GM12891 (cell line): ENCODE data around the gene MAT2A.
A peak's percentile ranks its signal among the peaks of the same experiment; 100 is the strongest.
"Not testable (repeated sequence)": the region's sequence is repeated elsewhere in the genome, so short reads cannot be mapped to it uniquely, and the experiment has no call there.

Experiments
- DNase-seq: peaks from one replicate; pipeline ENCODE4 v3.0.0; 2011; ENCODE audit warnings: low spot score; ENCODE audit not compliant: insufficient read length
- FAIRE-seq: peaks from 2 replicates; lab custom pipeline; 2011; peaks lifted over from hg19 to GRCh38; lab: Jason Lieb, UNC
- PAX5 ChIP-seq: IDR thresholded peaks from 2 replicates; pipeline ENCODE4 v1.6.1; 2011; ENCODE audit warnings: low read length, moderate library complexity, mild to moderate bottlenecking; ENCODE audit not compliant: insufficient read depth, severe bottlenecking
- POLR2A ChIP-seq: IDR thresholded peaks from 2 replicates; pipeline ENCODE4 v1.6.1; 2011; ENCODE audit warnings: low read depth, low read length, control low read depth
- POLR2AphosphoS5 ChIP-seq: IDR thresholded peaks from 2 replicates; pipeline ENCODE4 v1.6.1; 2011; ENCODE audit warnings: low read depth, low read length, control low read depth
- POU2F2 ChIP-seq: IDR thresholded peaks from 2 replicates; pipeline ENCODE4 v1.6.1; 2011; ENCODE audit warnings: low read depth, mild to moderate bottlenecking, control low read depth, low read length, moderate library complexity
- SPI1 ChIP-seq: IDR thresholded peaks from 2 replicates; pipeline ENCODE4 v1.6.1; 2011; ENCODE audit warnings: low read depth, low read length, control low read depth
- TAF1 ChIP-seq: IDR thresholded peaks from 2 replicates; pipeline ENCODE4 v1.6.1; 2011; ENCODE audit warnings: low read depth, low read length, control low read depth

The MAT2A gene

GRCh38 chr2:85540133-85540648 lies 1.2 kb downstream of the MAT2A start:
- TF ChIP-seq SPI1 = no peak
- no peak for TF ChIP-seq POLR2AphosphoS5
- TF ChIP-seq POU2F2 = no peak
- no peak for TF ChIP-seq TAF1
- no peak for TF ChIP-seq POLR2A
- TF ChIP-seq PAX5 = no peak
- DNase-seq (no peak), FAIRE-seq (no peak)

GRCh38 chr2:85541262-85541661 lies 2.3 kb downstream of the MAT2A start:
- FAIRE-seq (no peak), DNase-seq (no peak)
- TF ChIP-seq TAF1 (no peak), PAX5 (no peak), POLR2A (no peak), POU2F2 (no peak), POLR2AphosphoS5 (no peak), SPI1 (no peak)

GRCh38 chr2:85541753-85542457 lies 2.9 kb downstream of the MAT2A start:
- no peak for DNase-seq
- FAIRE-seq = no peak
- TF ChIP-seq PAX5 (no peak), TAF1 (no peak)

GRCh38 chr2:85542777-85543176 lies 3.8 kb downstream of the MAT2A start:
- no peak for FAIRE-seq
- DNase-seq = no peak
- TF ChIP-seq POLR2AphosphoS5 (no peak), SPI1 (no peak), POLR2A (no peak; the same call in 1 of the 2 replicates), POU2F2 (no peak)

- FAIRE-seq, DNase-seq: not testable (repeated sequence)
Measured at GRCh38 chr2:85544254-85544691, 5.3 kb downstream of the MAT2A start.

- FAIRE-seq, DNase-seq: not testable (repeated sequence)
Measured at GRCh38 chr2:85544915-85545779, 6.2 kb downstream of the MAT2A start.

- no peak for FAIRE-seq
- 0 out of 2 replicates have a peak, but pooled peaks have one; percentile 67 for TF ChIP-seq POLR2AphosphoS5
- TF ChIP-seq TAF1 = no peak
- no peak for TF ChIP-seq SPI1
- no peak for TF ChIP-seq POU2F2
- TF ChIP-seq PAX5 = no peak
- peak; percentile 68; the same call in 1 of the 2 replicates for TF ChIP-seq POLR2A
- no peak for DNase-seq
Measured at GRCh38 chr2:85545780-85546240, 6.8 kb downstream of the MAT2A start.

- TF ChIP-seq POLR2A (no peak), SPI1 (no peak), POLR2AphosphoS5 (no peak), TAF1 (no peak), POU2F2 (no peak), PAX5 (no peak)
- FAIRE-seq (no peak), DNase-seq (no peak)
Measured at GRCh38 chr2:85547089-85547858, 8.3 kb downstream of the MAT2A start.

- TF ChIP-seq SPI1 (no peak), POU2F2 (no peak), PAX5 (no peak), POLR2A (no peak), POLR2AphosphoS5 (no peak), TAF1 (no peak)
- FAIRE-seq (no peak), DNase-seq (no peak)
Measured at GRCh38 chr2:85547859-85548607, 9.1 kb downstream of the MAT2A start.
